ENCODE results near the gene SLC35F6.

GRCh38 chr2:26809876-26810577 lies 45.9 kb downstream of the SLC35F6 start:
- no peak for TF ChIP-seq POLR2AphosphoS5 (IDR thresholded peaks at IDR 0.05; ENCODE audit: borderline replicate concordance, low read depth, low read length)
- no peak for TF ChIP-seq EZH2 (IDR thresholded peaks at IDR 0.05)
- TF ChIP-seq FOXP2 (optimal IDR thresholded peaks at IDR 0.05; ENCODE audit: control extremely low read depth, extremely low read length, insufficient read depth): no peak
